Natural killer cell (primary cell): ENCODE data around the gene GPR25. TPM values are rescaled to one million over a fixed set of nuclear protein-coding genes. Genes with fewer than 3 reads are reported as not detected.
"Not testable (repeated sequence)": the region's sequence is repeated elsewhere in the genome, so short reads cannot be mapped to it uniquely, and the experiment has no call there.

Experiments used
- ATAC-seq, 3 donors: fragments of 150-1000 bp in 2 of 3; fragments of 200-7000 bp in 1 of 3; cut with Tn5 transposase; 1 replicate in 1 of 3; 2 replicates in 2 of 3; pipeline ENCODE4 v1.10.0; 2021; ENCODE audit warnings: mild to moderate bottlenecking in 2 of 3, moderate library complexity in 2 of 3
- DNase-seq, 2 donors: peaks; one replicate each; pipeline versions ENCODE4 v3.0.0 to v3.0.0-alpha.2; 2013 to 2021; ENCODE audit warnings: mixed read lengths in 1 of 2
- H3K27ac ChIP-seq: one replicate; pipeline ENCODE4 v1.5.1; 2013; ENCODE audit warnings: mild to moderate bottlenecking, low read length
- H3K27me3 ChIP-seq: one replicate; pipeline ENCODE4 v1.6.1; 2013; ENCODE audit warnings: low read length; ENCODE audit not compliant: control insufficient read depth, insufficient read depth
- H3K36me3 ChIP-seq: one replicate; pipeline ENCODE4 v1.6.1; 2013; ENCODE audit warnings: low read length; ENCODE audit not compliant: control insufficient read depth, insufficient read depth
- H3K4me1 ChIP-seq: one replicate; pipeline ENCODE4 v1.6.1; 2013; ENCODE audit warnings: low read length; ENCODE audit not compliant: control insufficient read depth, insufficient read depth
- H3K4me3 ChIP-seq: one replicate; pipeline ENCODE4 v1.5.1; 2013; ENCODE audit warnings: low read length
- H3K9me3 ChIP-seq: one replicate; pipeline ENCODE4 v1.6.1; 2013; ENCODE audit warnings: low read length; ENCODE audit not compliant: control insufficient read depth, insufficient read depth
- H3K27ac Mint-ChIP-seq, 2 donors: one replicate each; pipeline ENCODE4 v1.8.0; 2022; ENCODE audit warnings: mild to moderate bottlenecking in 2 of 2, mixed read lengths in 2 of 2, moderate library complexity in 1 of 2
- H3K27me3 Mint-ChIP-seq, 2 donors: one replicate each; pipeline ENCODE4 v1.8.0; 2022; ENCODE audit warnings: low read depth in 2 of 2, mixed read lengths in 2 of 2
- H3K36me3 Mint-ChIP-seq: one replicate; pipeline ENCODE4 v1.8.0; 2022; ENCODE audit warnings: mixed read lengths
- H3K4me1 Mint-ChIP-seq, 2 donors: one replicate each; pipeline ENCODE4 v1.8.0; 2022; ENCODE audit warnings: mixed read lengths in 2 of 2
- H3K4me3 Mint-ChIP-seq: one replicate; pipeline ENCODE4 v1.8.0; 2022; ENCODE audit warnings: mild to moderate bottlenecking, moderate library complexity, mixed read lengths
- H3K9me3 Mint-ChIP-seq, 2 donors: one replicate each; pipeline ENCODE4 v1.8.0; 2022; ENCODE audit warnings: mixed read lengths in 2 of 2
- WGBS: methylation state at CpG from one replicate; pipeline ENCODE4 v1.1.7; 2013; ENCODE audit warnings: missing lambda C conversion rate; ENCODE audit not compliant: insufficient coverage; 5-methylcytosine and 5-hydroxymethylcytosine counted together
- intact Hi-C: fragments of 100-400 bp; cut with micrococcal nuclease; formaldehyde crosslinking; loops from one replicate; pipeline ENCODE4 v1.14.2; 2022
- total RNA-seq, 4 donors: library from RNA; stranded (reverse); fragments of 120-200 nt in 1 of 4; gene quantifications; one replicate each; pipeline versions ENCODE4 v1.2.3 to v1.2.4, GENCODE V29; 2013 to 2022
- TF ChIP-seq, protein P1 (sequence below): fragments of 200-600 bp; IDR thresholded peaks from one replicate; pipeline ENCODE4 v1.8.0; 2022; ENCODE audit warnings: antibody characterized with exemption

The GPR25 gene
- total RNA-seq, 3 donors from 2014 or later (not counting 1 experiment from before 2014, with no cell fraction given): 2.1 to 9.4 (median 2.7) TPM

DNA sequence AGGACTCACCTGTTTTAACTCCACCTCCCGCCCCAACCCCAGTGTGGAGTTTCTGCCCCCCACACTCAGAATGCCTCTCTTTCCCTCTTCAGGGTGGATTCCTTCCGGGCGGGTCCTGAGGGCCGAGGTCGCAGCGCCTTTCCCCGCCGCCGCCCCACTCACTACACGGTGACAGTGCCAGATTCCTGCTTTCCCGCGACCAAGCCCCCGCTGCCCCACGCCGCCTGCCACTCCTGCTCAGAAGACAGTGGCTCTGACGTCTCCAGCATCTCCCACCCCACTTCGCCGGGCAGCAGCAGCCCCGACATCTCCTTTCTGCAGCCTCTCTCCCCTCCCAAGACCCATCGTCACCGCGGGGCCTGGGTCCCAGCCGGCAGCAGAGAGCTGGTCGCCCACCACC, 38.6 kb downstream of the GPR25 start:
- Histone ChIP-seq H3K4me3 (no peak overlapping the region), H3K4me1 (no peaks in the 10 kb centered on the region), H3K27me3 (no peaks in the 10 kb centered on the region), H3K9me3 (no peaks in the 10 kb centered on the region), H3K27ac (no peak overlapping the region), H3K36me3 (no peaks in the 10 kb centered on the region)
- Mint-ChIP-seq H3K27ac (no peak overlapping the region), H3K27me3 (peaks cover 10% of the 10 kb centered on the region in 2 donors), H3K36me3 (no peaks in the 10 kb centered on the region), H3K9me3 (no peaks in the 10 kb centered on the region), H3K4me1 (no peaks in the 10 kb centered on the region), H3K4me3 (no peak overlapping the region)
- 97% methylated on average over 24 of the region's 24 CpGs for WGBS
- DNase-seq (no peak), ATAC-seq (no peak)
- TF ChIP-seq, protein P1, sequence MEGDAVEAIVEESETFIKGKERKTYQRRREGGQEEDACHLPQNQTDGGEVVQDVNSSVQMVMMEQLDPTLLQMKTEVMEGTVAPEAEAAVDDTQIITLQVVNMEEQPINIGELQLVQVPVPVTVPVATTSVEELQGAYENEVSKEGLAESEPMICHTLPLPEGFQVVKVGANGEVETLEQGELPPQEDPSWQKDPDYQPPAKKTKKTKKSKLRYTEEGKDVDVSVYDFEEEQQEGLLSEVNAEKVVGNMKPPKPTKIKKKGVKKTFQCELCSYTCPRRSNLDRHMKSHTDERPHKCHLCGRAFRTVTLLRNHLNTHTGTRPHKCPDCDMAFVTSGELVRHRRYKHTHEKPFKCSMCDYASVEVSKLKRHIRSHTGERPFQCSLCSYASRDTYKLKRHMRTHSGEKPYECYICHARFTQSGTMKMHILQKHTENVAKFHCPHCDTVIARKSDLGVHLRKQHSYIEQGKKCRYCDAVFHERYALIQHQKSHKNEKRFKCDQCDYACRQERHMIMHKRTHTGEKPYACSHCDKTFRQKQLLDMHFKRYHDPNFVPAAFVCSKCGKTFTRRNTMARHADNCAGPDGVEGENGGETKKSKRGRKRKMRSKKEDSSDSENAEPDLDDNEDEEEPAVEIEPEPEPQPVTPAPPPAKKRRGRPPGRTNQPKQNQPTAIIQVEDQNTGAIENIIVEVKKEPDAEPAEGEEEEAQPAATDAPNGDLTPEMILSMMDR: no peak
- intact Hi-C loops: no loop called here

DNA sequence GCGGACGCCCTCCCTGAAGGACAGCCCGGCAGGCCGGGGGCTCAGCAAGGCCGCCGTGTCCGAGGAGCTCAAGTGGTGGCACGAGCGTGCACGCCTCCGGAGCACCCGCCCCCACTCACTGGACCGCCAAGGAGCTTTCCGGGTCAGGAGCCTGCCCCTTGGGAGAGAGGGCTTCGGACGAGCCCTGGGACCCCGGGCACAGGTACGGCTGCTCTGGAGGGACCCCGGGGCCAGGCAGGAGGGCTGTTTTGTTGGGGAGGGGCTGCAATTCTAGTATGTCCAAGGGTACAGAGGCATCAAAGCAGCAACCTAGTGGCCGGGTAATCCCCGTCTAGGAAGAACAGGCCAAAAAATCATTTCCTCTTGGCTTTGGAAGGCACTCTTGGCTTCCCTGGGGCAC, 39.2 kb downstream of the GPR25 start:
- H3K27ac Mint-ChIP-seq, H3K4me3 Mint-ChIP-seq, intact Hi-C loops, ATAC-seq, H3K4me1 ChIP-seq, H3K36me3 ChIP-seq, DNase-seq, H3K4me3 ChIP-seq, H3K9me3 ChIP-seq, H3K9me3 Mint-ChIP-seq, H3K36me3 Mint-ChIP-seq, H3K4me1 Mint-ChIP-seq, H3K27me3 ChIP-seq, H3K27ac ChIP-seq: not testable (repeated sequence)
- 92% methylated on average over 7 of the region's 21 CpGs for WGBS
- peaks cover 10 to 13% of the 10 kb centered on the region in 2 donors for H3K27me3 Mint-ChIP-seq

DNA sequence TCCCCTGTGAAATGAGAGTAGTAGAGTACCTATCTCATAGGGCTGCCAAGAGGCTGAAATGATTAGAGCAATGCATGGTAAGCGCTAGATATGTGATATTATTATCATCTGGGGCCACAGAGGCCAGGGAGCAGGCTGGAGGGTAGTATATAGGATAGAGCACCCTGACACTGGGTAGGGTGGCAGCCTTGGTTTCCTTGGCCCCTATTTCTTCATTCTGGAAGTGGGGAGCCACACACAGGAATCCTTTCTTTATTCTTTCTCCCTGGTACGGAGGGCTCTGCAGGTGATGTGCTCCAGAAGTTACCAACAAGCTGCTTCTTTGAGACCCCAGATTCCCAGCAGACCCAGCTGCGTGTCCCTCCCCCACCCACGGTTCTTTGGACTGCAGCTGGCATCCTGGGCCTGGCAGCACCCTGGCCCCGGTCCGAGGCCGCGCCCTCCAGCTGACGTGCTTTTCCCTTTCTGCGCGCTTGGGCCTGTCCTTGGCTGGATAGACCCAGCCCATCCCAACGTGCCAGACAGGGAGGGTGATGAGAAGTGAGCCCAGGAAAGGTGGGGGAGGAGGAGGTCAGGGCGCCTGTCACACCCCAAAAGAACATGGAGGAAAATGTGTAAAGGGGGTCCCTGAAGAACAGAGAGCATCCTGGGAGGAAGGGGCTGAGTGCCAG, 40.1 kb downstream of the GPR25 start:
- H3K9me3 ChIP-seq: no peaks in the 10 kb centered on the region
- intact Hi-C loops: no loop called here
- ATAC-seq (no peak), DNase-seq (no peak)
- no peaks in the 10 kb centered on the region for H3K36me3 ChIP-seq
- no peak overlapping the region for H3K27ac ChIP-seq
- TF ChIP-seq, protein P1: no peak
- no peaks in the 10 kb centered on the region for H3K4me1 ChIP-seq
- Mint-ChIP-seq H3K4me3 (no peak overlapping the region), H3K4me1 (no peaks in the 10 kb centered on the region), H3K9me3 (no peaks in the 10 kb centered on the region), H3K27ac (no peak overlapping the region), H3K36me3 (no peaks in the 10 kb centered on the region), H3K27me3 (peaks cover 7 to 11% of the 10 kb centered on the region in 2 donors)
- no peaks in the 10 kb centered on the region for H3K27me3 ChIP-seq
- 92% methylated on average over 13 of the region's 13 CpGs for WGBS
- no peak overlapping the region for H3K4me3 ChIP-seq

DNA sequence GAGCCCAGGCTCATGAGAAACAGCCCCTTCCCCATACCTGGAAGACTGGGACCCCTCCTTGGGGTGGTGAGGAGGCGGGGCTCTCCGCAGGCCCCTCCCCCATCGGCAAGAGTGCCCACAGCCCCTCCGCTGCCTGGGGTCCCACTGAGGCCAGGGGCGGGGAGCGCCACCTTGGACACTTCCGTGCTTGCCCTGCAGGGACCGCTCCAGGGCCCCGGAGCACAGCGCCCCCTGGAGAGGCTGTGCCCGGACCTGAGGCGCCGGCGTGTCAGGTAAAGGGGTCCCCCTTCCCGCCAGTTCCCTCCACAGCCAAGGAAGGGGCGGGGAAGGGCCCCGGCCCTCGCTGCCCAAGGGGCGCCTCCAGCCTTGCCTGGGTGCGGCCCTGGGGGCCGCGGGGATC, 43.4 kb downstream of the GPR25 start:
- Mint-ChIP-seq H3K27me3 (peaks cover 0 to 3% of the 10 kb centered on the region in 2 donors), H3K4me3 (no peak overlapping the region), H3K27ac (no peak overlapping the region), H3K9me3 (no peaks in the 10 kb centered on the region), H3K4me1 (no peaks in the 10 kb centered on the region), H3K36me3 (no peaks in the 10 kb centered on the region)
- TF ChIP-seq, protein P1: no peak
- H3K27ac ChIP-seq: no peak overlapping the region
- DNase-seq (no peak), ATAC-seq (no peak)
- no peaks in the 10 kb centered on the region for H3K36me3 ChIP-seq
- no peaks in the 10 kb centered on the region for H3K9me3 ChIP-seq
- H3K4me1 ChIP-seq: no peaks in the 10 kb centered on the region
- H3K4me3 ChIP-seq: no peak overlapping the region
- H3K27me3 ChIP-seq: no peaks in the 10 kb centered on the region
- 65% methylated on average over 22 of the region's 22 CpGs for WGBS
- intact Hi-C loops: no loop called here
